Natural killer cell (primary cell): Measurements from ENCODE around the gene CLEC16A. TPM values are rescaled to one million over a fixed set of nuclear protein-coding genes. Genes with fewer than 3 reads are reported as not detected.

ENCODE experiments used
- ATAC-seq, 3 donors: fragments of 150-1000 bp in 2 of 3; fragments of 200-7000 bp in 1 of 3; cut with Tn5 transposase; 1 replicate in 1 of 3; 2 replicates in 2 of 3; pipeline ENCODE4 v1.10.0; 2021; ENCODE audit warnings: mild to moderate bottlenecking in 2 of 3, moderate library complexity in 2 of 3
- DNase-seq, 2 donors: peaks; one replicate each; pipeline versions ENCODE4 v3.0.0 to v3.0.0-alpha.2; 2013 to 2021; ENCODE audit warnings: mixed read lengths in 1 of 2
- H3K27ac ChIP-seq: one replicate; pipeline ENCODE4 v1.5.1; 2013; ENCODE audit warnings: mild to moderate bottlenecking, low read length
- H3K27me3 ChIP-seq: one replicate; pipeline ENCODE4 v1.6.1; 2013; ENCODE audit warnings: low read length; ENCODE audit not compliant: control insufficient read depth, insufficient read depth
- H3K36me3 ChIP-seq: one replicate; pipeline ENCODE4 v1.6.1; 2013; ENCODE audit warnings: low read length; ENCODE audit not compliant: control insufficient read depth, insufficient read depth
- H3K4me1 ChIP-seq: one replicate; pipeline ENCODE4 v1.6.1; 2013; ENCODE audit warnings: low read length; ENCODE audit not compliant: control insufficient read depth, insufficient read depth
- H3K4me3 ChIP-seq: one replicate; pipeline ENCODE4 v1.5.1; 2013; ENCODE audit warnings: low read length
- H3K9me3 ChIP-seq: one replicate; pipeline ENCODE4 v1.6.1; 2013; ENCODE audit warnings: low read length; ENCODE audit not compliant: control insufficient read depth, insufficient read depth
- H3K27ac Mint-ChIP-seq, 2 donors: one replicate each; pipeline ENCODE4 v1.8.0; 2022; ENCODE audit warnings: mild to moderate bottlenecking in 2 of 2, mixed read lengths in 2 of 2, moderate library complexity in 1 of 2
- H3K27me3 Mint-ChIP-seq, 2 donors: one replicate each; pipeline ENCODE4 v1.8.0; 2022; ENCODE audit warnings: low read depth in 2 of 2, mixed read lengths in 2 of 2
- H3K36me3 Mint-ChIP-seq: one replicate; pipeline ENCODE4 v1.8.0; 2022; ENCODE audit warnings: mixed read lengths
- H3K4me1 Mint-ChIP-seq, 2 donors: one replicate each; pipeline ENCODE4 v1.8.0; 2022; ENCODE audit warnings: mixed read lengths in 2 of 2
- H3K4me3 Mint-ChIP-seq: one replicate; pipeline ENCODE4 v1.8.0; 2022; ENCODE audit warnings: mild to moderate bottlenecking, moderate library complexity, mixed read lengths
- H3K9me3 Mint-ChIP-seq, 2 donors: one replicate each; pipeline ENCODE4 v1.8.0; 2022; ENCODE audit warnings: mixed read lengths in 2 of 2
- CTCF ChIP-seq: fragments of 200-600 bp; IDR thresholded peaks from one replicate; pipeline ENCODE4 v1.8.0; 2022; ENCODE audit warnings: antibody characterized with exemption
- WGBS: methylation state at CpG from one replicate; pipeline ENCODE4 v1.1.7; 2013; ENCODE audit warnings: missing lambda C conversion rate; ENCODE audit not compliant: insufficient coverage; 5-methylcytosine and 5-hydroxymethylcytosine counted together
- intact Hi-C: fragments of 100-400 bp; cut with micrococcal nuclease; formaldehyde crosslinking; loops from one replicate; pipeline ENCODE4 v1.14.2; 2022
- total RNA-seq, 4 donors: library from RNA; stranded (reverse); fragments of 120-200 nt in 1 of 4; gene quantifications; one replicate each; pipeline versions ENCODE4 v1.2.3 to v1.2.4, GENCODE V29; 2013 to 2022

CLEC16A gene
- total RNA-seq, 3 donors from 2014 or later (not counting 1 experiment from before 2014, with no cell fraction given): 35.9 to 50.5 (median 37.4) TPM

- no peak for TF ChIP-seq CTCF
- no peaks in the 10 kb centered on the region for H3K27me3 ChIP-seq
- WGBS: 90% methylated on average over 19 of the region's 19 CpGs
- peaks cover under 1% of the 10 kb centered on the region for H3K4me1 ChIP-seq
- no peak overlapping the region for H3K4me3 ChIP-seq
- no peak for ATAC-seq
- no peak overlapping the region for H3K4me3 Mint-ChIP-seq
- H3K36me3 ChIP-seq: peaks cover 14% of the 10 kb centered on the region
- DNase-seq: no peak
- H3K9me3 ChIP-seq: no peaks in the 10 kb centered on the region
- H3K27me3 Mint-ChIP-seq: no peaks in the 10 kb centered on the region
- no peak overlapping the region for H3K27ac Mint-ChIP-seq
- no peak overlapping the region for H3K27ac ChIP-seq
- no peaks in the 10 kb centered on the region for H3K36me3 Mint-ChIP-seq
- intact Hi-C loops: no loop called here
- peaks cover 9 to 13% of the 10 kb centered on the region in 2 donors for H3K4me1 Mint-ChIP-seq
- H3K9me3 Mint-ChIP-seq: no peaks in the 10 kb centered on the region
Measured at GRCh38 chr16:11170696-11171447, 226.5 kb downstream of the CLEC16A start.

- ATAC-seq: no peak
- Mint-ChIP-seq H3K27ac (no peak overlapping the region), H3K36me3 (no peaks in the 10 kb centered on the region), H3K27me3 (no peaks in the 10 kb centered on the region), H3K4me3 (no peak overlapping the region), H3K9me3 (no peaks in the 10 kb centered on the region), H3K4me1 (peaks cover 14 to 16% of the 10 kb centered on the region in 2 donors)
- no peak for TF ChIP-seq CTCF
- Histone ChIP-seq H3K36me3 (peaks cover 12% of the 10 kb centered on the region), H3K27ac (no peak overlapping the region), H3K4me1 (peaks cover 5% of the 10 kb centered on the region), H3K27me3 (no peaks in the 10 kb centered on the region), H3K9me3 (no peaks in the 10 kb centered on the region), H3K4me3 (no peak overlapping the region)
- DNase-seq: no peak
- intact Hi-C loops: no loop called here
- WGBS: 72% methylated on average over 4 of the region's 4 CpGs
Measured at GRCh38 chr16:11171448-11171709, 227.0 kb downstream of the CLEC16A start.

GRCh38 chr16:11171757-11172299, 227.5 kb downstream of the CLEC16A start:
- Mint-ChIP-seq H3K4me1 (peaks cover 16 to 18% of the 10 kb centered on the region in 2 donors), H3K27me3 (no peaks in the 10 kb centered on the region), H3K36me3 (no peaks in the 10 kb centered on the region), H3K4me3 (no peak overlapping the region), H3K27ac (no peak overlapping the region), H3K9me3 (no peaks in the 10 kb centered on the region)
- Histone ChIP-seq H3K4me1 (peaks cover 5% of the 10 kb centered on the region), H3K4me3 (no peak overlapping the region), H3K27ac (no peak overlapping the region), H3K9me3 (no peaks in the 10 kb centered on the region), H3K36me3 (peaks cover 8% of the 10 kb centered on the region), H3K27me3 (no peaks in the 10 kb centered on the region)
- no peak for TF ChIP-seq CTCF
- ATAC-seq: peak in 1 of 3 donors; percentile 22
- WGBS: 87% methylated on average over 3 of the region's 3 CpGs
- DNase-seq: no peak
- intact Hi-C loops: no loop called here

- Mint-ChIP-seq H3K4me3 (no peak overlapping the region), H3K4me1 (peaks cover 16 to 21% of the 10 kb centered on the region in 2 donors), H3K27ac (no peak overlapping the region), H3K9me3 (no peaks in the 10 kb centered on the region), H3K36me3 (no peaks in the 10 kb centered on the region), H3K27me3 (no peaks in the 10 kb centered on the region)
- H3K4me3 ChIP-seq: no peak overlapping the region
- no peak for TF ChIP-seq CTCF
- WGBS: 95% methylated on average over 15 of the region's 15 CpGs
- H3K9me3 ChIP-seq: no peaks in the 10 kb centered on the region
- peaks cover 5% of the 10 kb centered on the region for H3K4me1 ChIP-seq
- H3K27me3 ChIP-seq: no peaks in the 10 kb centered on the region
- no peak overlapping the region for H3K27ac ChIP-seq
- DNase-seq (no peak), ATAC-seq (no peak)
- intact Hi-C loops: no loop called here
- H3K36me3 ChIP-seq: peaks cover 4% of the 10 kb centered on the region
Measured at GRCh38 chr16:11173426-11173825, 229.1 kb downstream of the CLEC16A start.
